Upper lobe of left lung (tissue), 6 donors: ENCODE results near the gene A3GALT2. TPM values are rescaled to one million over a fixed set of nuclear protein-coding genes. Genes with fewer than 3 reads are reported as not detected.

Experiments
- ATAC-seq, 2 donors: fragments of 200-7000 bp; cut with Tn5 transposase; one replicate each; pipeline ENCODE4 v1.9.1; 2022; ENCODE audit warnings: mild to moderate bottlenecking in 2 of 2, moderate library complexity in 2 of 2; ENCODE audit not compliant: low FRiP score in 2 of 2
- DNase-seq, 2 donors: peaks; one replicate each; pipeline ENCODE4 v3.0.0-alpha.2; 2019 to 2020
- H3K27ac ChIP-seq, 4 donors: fragments of 200-600 bp; sonication (generic); one replicate each; pipeline ENCODE4 v1.5.1; 2016 to 2019
- H3K27me3 ChIP-seq, 4 donors: fragments of 200-600 bp; sonication (generic); one replicate each; pipeline ENCODE4 v1.5.1; 2017 to 2019
- H3K36me3 ChIP-seq, 4 donors: fragments of 200-600 bp; sonication (generic); one replicate each; pipeline ENCODE4 v1.5.1; 2016 to 2019
- H3K4me1 ChIP-seq, 4 donors: fragments of 200-600 bp; sonication (generic); one replicate each; pipeline ENCODE4 v1.5.1; 2018 to 2019
- H3K4me3 ChIP-seq, 4 donors: fragments of 200-600 bp; sonication (generic); one replicate each; pipeline ENCODE4 v1.5.1; 2017 to 2019; ENCODE audit warnings: mild to moderate bottlenecking in 2 of 4, moderate library complexity in 1 of 4
- H3K9me3 ChIP-seq, 4 donors: fragments of 200-600 bp; sonication (generic); one replicate each; pipeline ENCODE4 v1.5.1; 2018 to 2019
- EP300 ChIP-seq, 4 donors: sonication (generic); formaldehyde crosslinking; IDR thresholded peaks; one replicate each; pipeline ENCODE4 v1.5.1; 2017; ENCODE audit warnings: antibody characterized with exemption in 4 of 4, control low read depth in 2 of 4
- POLR2A ChIP-seq, 4 donors: fragments of 450-650 bp; IDR thresholded peaks; one replicate each; pipeline ENCODE4 v1.5.1; 2016 to 2017; ENCODE audit warnings: antibody characterized with exemption in 4 of 4, mild to moderate bottlenecking in 2 of 4
- POLR2AphosphoS5 ChIP-seq, 2 donors: sonication (generic); formaldehyde crosslinking; IDR thresholded peaks; one replicate each; pipeline ENCODE4 v1.5.1; 2017; ENCODE audit warnings: antibody characterized with exemption in 2 of 2
- WGBS, 2 donors: methylation state at CpG; one replicate each; pipeline ENCODE4 v1.1.5; 2017 to 2018; 5-methylcytosine and 5-hydroxymethylcytosine counted together
- total RNA-seq, 6 donors: library from RNA; depleted of rRNA in 4 of 6; stranded (reverse); fragments of >200 nt in 4 of 6; gene quantifications; one replicate each; pipeline versions ENCODE4 v1.1.0 to v1.2.1, GENCODE V29; 2016 to 2021
- TF ChIP-seq, protein P1 (sequence below), 6 experiments: fragments of 450-650 bp in 4 of 6; fragments of 200-600 bp in 2 of 6; sonication (generic) in 2 of 6; IDR thresholded peaks; one replicate each; pipeline ENCODE4 v1.5.1; 2016 to 2019; ENCODE audit warnings: antibody characterized with exemption in 6 of 6
- donor health status: DM: no; HTN: no; CAD: no; lungs with moderate emphysema.
- donor health status: DM: no; HTN: yes; CAD: no; lungs with severe emphysema.

A3GALT2 gene
- total RNA-seq, 6 donors from 2014 or later, result 0.79 to 0.91 TPM; not detected in 4

GRCh38 chr1:33324677-33325575 lies 4.0 kb upstream of the A3GALT2 start:
- Histone ChIP-seq H3K4me1 (peaks cover 24 to 35% (median 30%) of the 10 kb centered on the region in 4 donors), H3K27ac (peak overlapping the region in 2 of 4 donors; percentile 78 to 86), H3K9me3 (no peaks in the 10 kb centered on the region), H3K27me3 (no peaks in the 10 kb centered on the region), H3K36me3 (peaks cover 60 to 90% (median 74%) of the 10 kb centered on the region in 4 donors), H3K4me3 (no peak overlapping the region)
- no peak for ATAC-seq
- TF ChIP-seq POLR2A (IDR thresholded peaks at IDR 0.05), result no peak
- no peak for TF ChIP-seq EP300 (IDR thresholded peaks at IDR 0.05)
- TF ChIP-seq, protein P1, sequence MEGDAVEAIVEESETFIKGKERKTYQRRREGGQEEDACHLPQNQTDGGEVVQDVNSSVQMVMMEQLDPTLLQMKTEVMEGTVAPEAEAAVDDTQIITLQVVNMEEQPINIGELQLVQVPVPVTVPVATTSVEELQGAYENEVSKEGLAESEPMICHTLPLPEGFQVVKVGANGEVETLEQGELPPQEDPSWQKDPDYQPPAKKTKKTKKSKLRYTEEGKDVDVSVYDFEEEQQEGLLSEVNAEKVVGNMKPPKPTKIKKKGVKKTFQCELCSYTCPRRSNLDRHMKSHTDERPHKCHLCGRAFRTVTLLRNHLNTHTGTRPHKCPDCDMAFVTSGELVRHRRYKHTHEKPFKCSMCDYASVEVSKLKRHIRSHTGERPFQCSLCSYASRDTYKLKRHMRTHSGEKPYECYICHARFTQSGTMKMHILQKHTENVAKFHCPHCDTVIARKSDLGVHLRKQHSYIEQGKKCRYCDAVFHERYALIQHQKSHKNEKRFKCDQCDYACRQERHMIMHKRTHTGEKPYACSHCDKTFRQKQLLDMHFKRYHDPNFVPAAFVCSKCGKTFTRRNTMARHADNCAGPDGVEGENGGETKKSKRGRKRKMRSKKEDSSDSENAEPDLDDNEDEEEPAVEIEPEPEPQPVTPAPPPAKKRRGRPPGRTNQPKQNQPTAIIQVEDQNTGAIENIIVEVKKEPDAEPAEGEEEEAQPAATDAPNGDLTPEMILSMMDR (IDR thresholded peaks at IDR 0.05), result no peak
- no peak for TF ChIP-seq POLR2AphosphoS5 (IDR thresholded peaks at IDR 0.05)
- WGBS, 2 donors, result 87 to 92% methylated on average over 14 to 16 of the region's 22 CpGs
- DNase-seq, result no peak

GRCh38 chr1:33323663-33324477 lies 3.0 kb upstream of the A3GALT2 start:
- peak in 1 of 2 donors; percentile 1 for TF ChIP-seq POLR2AphosphoS5 (IDR thresholded peaks at IDR 0.05)
- TF ChIP-seq, protein P1 (IDR thresholded peaks at IDR 0.05), result no peak
- ATAC-seq, result no peak
- Histone ChIP-seq H3K27ac (peak overlapping the region in 2 of 4 donors; percentile 4 to 12), H3K9me3 (no peaks in the 10 kb centered on the region), H3K36me3 (peaks cover 50 to 79% (median 63%) of the 10 kb centered on the region in 4 donors), H3K4me3 (no peak overlapping the region), H3K27me3 (no peaks in the 10 kb centered on the region), H3K4me1 (peaks cover 20 to 33% (median 26%) of the 10 kb centered on the region in 4 donors)
- DNase-seq, result no peak
- 87 to 96% methylated on average over 8 to 14 of the region's 14 CpGs for WGBS, 2 donors

GRCh38 chr1:33322870-33323585 lies 2.1 kb upstream of the A3GALT2 start:
- Histone ChIP-seq H3K4me3 (no peak overlapping the region), H3K9me3 (no peaks in the 10 kb centered on the region), H3K27me3 (no peaks in the 10 kb centered on the region), H3K36me3 (peaks cover 41 to 71% (median 55%) of the 10 kb centered on the region in 4 donors), H3K27ac (peak overlapping the region in 1 of 4 donors; percentile 12), H3K4me1 (peaks cover 12 to 24% (median 18%) of the 10 kb centered on the region in 4 donors)
- no peak for DNase-seq
- WGBS, 2 donors, result 78 to 88% methylated on average over 10 of the region's 10 CpGs
- no peak for ATAC-seq
- TF ChIP-seq POLR2A (IDR thresholded peaks at IDR 0.05) (no peak), EP300 (IDR thresholded peaks at IDR 0.05) (no peak), POLR2AphosphoS5 (IDR thresholded peaks at IDR 0.05) (peak in 1 of 2 donors; percentile 46)
- TF ChIP-seq, protein P1 (IDR thresholded peaks at IDR 0.05), result no peak

DNA sequence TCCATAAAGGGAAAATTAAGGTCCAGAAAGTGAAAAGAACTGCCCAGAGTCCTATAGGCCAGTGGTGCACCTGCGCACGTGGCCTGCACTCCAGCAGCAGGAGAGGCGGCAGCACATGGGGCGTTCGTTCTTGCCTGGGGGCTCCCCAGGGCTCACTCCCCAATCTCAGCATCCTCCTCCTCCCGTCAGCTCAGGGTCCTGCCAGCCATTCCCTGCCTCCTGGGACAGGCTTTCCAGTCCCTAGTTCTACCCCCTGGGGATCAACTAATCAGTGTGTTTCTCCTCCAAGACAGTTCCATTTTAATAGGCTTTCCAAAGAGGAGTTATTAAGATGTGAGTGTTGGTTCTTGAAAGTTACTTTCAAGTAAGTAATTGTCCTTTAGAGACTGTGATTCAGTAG lies 1.2 kb upstream of the A3GALT2 start:
- H3K27ac ChIP-seq, result no peak overlapping the region
- no peak overlapping the region for H3K4me3 ChIP-seq
- H3K27me3 ChIP-seq, result no peaks in the 10 kb centered on the region
- 93% methylated on average over 5 to 6 of the region's 6 CpGs for WGBS, 2 donors
- peaks cover 3 to 15% (median 9%) of the 10 kb centered on the region in 4 donors for H3K4me1 ChIP-seq
- no peak for DNase-seq
- no peak for ATAC-seq
- TF ChIP-seq POLR2AphosphoS5 (IDR thresholded peaks at IDR 0.05), result no peak
- TF ChIP-seq EP300 (IDR thresholded peaks at IDR 0.05), result no peak
- TF ChIP-seq POLR2A (IDR thresholded peaks at IDR 0.05), result no peak
- TF ChIP-seq, protein P1 (IDR thresholded peaks at IDR 0.05), result no peak
- H3K36me3 ChIP-seq, result peaks cover 40 to 62% (median 47%) of the 10 kb centered on the region in 4 donors
- no peaks in the 10 kb centered on the region for H3K9me3 ChIP-seq
